OCI-M2 (cell line): ENCODE measurements around the gene LPCAT1.
"Not testable (repeated sequence)": the region's sequence is repeated elsewhere in the genome, so short reads cannot be mapped to it uniquely, and the experiment has no call there.

Experiments
- DNase-seq: peaks from one replicate; lab custom pipeline; 2025; ENCODE audit not compliant: unreplicated experiment; lab: John Stamatoyannopoulos, UW

Gene LPCAT1

DNA sequence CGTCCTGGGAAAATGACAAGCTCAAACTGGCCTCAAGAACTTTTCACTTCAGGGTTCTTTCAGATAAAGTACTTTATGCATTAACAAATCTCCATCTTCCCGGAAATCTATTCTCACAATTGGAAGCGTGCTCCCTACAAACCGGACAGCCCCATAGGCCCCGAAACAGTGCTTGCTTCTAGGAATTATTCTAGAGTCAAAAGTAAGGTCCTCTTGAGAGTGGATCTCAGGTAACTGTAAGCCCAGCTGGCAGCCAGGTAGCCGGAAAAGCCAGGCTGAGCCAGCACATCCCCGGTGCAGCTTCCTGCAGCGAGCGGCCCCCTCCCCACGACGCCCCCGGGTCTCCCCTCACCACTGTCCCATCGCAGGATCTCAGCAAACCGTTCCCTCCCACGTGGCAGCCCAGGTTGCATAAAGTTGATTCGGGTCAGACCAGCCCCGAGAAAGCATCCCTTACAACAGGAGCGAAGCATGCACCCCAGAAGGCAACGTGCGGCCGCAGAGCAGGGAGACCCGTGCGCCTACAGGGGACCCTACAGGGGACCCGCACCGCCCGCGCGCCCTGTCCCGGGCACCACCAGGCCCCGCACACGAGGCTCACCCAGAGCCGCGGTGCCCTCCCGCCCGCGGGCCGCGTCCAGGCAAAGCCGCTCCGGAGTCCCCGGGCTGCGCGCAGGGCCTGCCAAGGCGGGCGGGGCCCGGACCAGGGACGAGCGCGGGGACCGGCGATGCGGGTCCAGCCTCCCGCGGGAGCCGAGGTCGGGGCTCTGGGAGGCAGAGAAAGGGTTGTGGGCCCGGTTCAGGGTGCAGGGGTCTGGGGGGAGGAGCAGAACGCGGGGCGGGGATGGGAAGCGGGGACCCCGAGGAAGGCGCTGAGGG, 920 bp downstream of the LPCAT1 start:
- no peak for DNase-seq

- no peak for DNase-seq
Measured at GRCh38 chr5:1521671-1522600, 1.8 kb downstream of the LPCAT1 start.

- DNase-seq: no peak
Measured at GRCh38 chr5:1520791-1521453, 2.8 kb downstream of the LPCAT1 start.

DNA sequence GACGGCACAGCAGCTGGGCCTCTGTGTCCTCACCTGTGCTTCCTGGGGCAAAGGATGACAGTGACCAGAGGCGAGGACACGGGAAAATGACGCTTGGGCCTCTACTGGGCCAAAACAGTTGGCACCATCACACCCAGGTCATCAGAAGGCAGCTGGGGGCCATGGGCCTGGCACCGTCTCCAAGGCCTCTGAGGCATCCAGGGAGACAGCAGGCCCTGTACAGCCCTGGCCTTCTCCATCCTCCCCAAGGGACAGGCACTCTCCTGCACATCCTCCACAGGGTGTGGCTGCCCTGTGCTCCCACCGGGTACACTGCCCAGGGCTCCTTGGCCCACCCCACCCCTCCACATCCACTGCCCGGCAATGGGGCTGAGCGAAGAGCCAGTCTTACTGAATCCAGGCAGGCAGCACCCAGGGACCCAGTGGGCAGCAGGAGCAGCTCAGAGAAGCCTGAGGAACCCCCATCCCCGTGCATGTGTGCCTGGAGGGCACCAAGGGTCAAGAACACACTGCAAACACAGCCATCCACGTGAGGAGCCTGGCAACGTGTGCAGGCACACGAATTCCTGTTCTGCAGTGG, 4.0 kb downstream of the LPCAT1 start:
- DNase-seq: no peak

DNA sequence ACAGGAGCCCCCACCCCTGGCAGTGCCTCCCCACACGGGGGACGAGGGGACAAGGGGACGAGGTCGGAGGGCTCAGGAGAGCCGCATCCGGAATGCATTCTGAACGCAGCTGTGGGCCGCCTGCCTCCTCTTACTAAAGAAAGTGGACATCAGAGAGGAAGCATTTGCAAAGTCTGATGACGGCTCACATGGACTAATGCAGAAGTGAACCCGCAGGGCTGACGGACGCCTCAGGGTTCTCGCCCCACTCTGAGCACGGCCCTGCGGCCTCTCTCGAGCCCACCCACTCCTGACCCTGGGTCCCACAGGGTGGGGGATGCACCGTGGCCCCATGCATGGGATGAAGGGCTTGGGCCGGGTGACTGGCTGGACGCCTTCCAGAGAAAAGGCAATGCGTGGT, 5.9 kb downstream of the LPCAT1 start:
- DNase-seq: no peak

DNA sequence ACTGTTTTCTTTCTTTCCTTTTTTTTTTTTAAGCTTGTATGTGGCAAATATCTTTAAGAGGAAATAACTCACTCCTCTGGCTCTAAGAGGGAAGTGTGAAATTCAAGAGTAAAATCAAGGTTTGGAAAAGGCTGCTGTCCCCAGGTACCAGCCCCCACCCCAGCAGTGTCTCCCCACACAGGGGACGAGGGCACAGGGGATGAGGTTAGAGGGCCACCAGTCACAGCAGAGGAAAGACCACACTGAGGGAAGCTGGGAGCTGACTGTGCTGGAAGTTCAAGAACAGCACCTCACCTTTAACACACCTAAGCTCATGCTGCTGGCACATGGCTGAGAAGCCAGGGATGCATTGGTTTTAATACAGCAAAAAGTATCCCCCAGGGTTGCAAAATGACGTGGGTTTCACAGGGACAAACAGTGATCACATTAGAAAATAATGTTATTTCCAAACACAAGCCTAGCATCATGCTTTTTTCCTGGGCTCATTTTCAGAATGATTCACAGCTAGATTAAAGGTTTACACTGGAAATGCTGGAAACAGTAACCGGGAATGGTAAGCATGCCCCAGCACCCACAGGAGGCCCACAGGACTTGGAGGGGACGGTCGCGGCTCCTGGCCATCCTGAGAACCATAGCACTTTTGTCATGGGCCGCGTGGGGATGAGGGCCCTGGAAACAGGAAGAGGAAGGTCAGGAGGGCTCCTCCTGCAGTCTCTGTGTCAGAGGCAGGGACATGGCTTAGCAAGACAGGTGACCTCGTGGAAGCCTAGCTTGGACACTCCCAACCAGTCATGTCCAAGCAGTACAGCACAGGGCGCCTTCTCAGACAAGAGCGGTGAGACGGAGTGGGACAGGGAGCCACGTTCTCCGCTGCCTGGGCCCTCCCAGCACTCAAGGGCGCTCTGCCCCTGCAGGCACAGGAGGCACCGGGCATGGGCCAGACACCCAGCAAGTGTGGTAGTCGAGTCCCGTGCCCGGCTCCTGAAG, 6.9 kb downstream of the LPCAT1 start:
- no peak for DNase-seq

GRCh38 chr5:1515921-1516571, 7.7 kb downstream of the LPCAT1 start:
- no peak for DNase-seq

DNA sequence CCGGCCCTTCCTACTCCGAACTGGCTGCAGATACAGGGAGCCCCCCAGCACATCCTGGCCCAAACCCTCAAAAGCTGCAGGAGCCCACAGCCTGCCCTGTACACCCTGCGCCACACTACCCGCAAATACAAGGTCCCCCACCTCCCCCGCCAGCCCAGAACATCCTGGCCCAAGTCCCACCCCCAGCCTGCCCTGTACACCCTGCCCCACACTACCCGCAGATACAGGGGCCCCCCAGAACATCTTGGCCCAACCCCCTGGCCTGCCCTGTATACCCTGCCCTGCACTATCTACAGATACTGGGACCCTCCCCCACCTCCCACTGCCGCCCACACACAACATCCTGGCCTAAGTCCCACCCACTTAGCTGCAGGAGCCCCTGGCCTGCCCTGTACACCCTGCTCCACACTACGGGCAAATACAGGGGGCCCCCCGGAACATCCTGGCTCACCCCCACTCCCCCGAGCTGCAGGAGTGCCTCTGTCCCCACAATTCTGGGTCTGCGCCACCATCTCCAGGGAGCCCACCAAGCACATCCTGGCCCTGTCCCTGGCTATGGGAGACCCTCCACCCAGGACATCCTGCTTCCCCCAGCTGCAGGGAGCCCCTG, 8.3 kb downstream of the LPCAT1 start:
- DNase-seq: no peak

DNA sequence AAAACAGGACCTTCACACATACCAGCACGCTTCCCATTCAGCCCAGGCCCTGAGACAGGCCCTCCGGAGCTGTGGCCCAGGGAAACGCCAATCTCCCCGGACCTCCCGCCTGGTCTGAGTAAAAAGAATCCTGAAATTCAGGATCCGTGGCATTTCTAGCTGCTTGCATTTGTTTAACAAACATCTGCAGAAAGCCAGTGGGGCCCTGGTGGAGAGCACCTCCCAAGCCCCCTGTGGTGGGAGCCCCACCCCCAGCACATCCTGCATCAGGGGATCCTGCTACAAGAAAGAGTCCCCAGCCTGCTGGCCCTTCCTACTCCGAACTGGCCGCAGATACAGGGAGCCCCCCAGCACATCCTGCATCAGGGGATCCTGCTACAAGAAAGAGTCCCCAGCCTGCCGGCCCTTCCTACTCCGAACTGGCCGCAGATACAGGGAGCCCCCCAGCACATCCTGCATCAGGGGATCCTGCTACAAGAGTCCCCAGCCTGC, 8.9 kb downstream of the LPCAT1 start:
- not testable (repeated sequence) for DNase-seq

- DNase-seq: no peak
Measured at GRCh38 chr5:1514027-1514818, 9.5 kb downstream of the LPCAT1 start.

DNA sequence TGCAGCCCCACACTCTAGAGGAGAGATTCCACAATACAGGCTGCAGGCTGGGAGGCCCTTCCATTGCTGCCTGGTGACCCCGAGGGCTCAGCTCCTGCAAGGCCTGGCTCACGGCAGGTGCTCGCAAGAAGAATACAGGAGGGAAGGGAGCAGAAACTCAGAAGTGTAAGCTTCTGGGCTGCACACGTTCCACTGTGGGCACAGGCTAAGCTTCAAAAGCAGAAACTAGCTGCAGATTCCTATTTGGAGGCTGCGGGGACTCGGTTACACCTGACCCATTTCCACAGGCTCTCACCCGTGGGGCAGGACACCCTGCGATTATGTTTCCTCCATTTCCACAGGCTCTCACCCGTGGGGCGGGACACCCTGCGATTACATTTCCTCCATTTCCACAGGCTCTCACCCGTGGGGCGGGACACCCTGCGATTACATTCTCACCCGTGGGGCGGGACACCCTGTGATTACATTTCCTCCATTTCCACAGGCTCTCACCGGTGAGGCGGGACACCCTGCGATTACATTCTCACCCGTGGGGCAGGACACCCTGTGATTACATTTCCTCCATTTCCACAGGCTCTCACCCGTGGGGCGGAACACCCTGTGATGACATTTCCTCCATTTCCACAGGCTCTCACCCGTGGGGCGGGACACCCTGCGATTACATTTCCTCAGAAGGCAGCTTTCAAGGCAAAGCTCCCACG, 10.3 kb downstream of the LPCAT1 start:
- DNase-seq: no peak

DNA sequence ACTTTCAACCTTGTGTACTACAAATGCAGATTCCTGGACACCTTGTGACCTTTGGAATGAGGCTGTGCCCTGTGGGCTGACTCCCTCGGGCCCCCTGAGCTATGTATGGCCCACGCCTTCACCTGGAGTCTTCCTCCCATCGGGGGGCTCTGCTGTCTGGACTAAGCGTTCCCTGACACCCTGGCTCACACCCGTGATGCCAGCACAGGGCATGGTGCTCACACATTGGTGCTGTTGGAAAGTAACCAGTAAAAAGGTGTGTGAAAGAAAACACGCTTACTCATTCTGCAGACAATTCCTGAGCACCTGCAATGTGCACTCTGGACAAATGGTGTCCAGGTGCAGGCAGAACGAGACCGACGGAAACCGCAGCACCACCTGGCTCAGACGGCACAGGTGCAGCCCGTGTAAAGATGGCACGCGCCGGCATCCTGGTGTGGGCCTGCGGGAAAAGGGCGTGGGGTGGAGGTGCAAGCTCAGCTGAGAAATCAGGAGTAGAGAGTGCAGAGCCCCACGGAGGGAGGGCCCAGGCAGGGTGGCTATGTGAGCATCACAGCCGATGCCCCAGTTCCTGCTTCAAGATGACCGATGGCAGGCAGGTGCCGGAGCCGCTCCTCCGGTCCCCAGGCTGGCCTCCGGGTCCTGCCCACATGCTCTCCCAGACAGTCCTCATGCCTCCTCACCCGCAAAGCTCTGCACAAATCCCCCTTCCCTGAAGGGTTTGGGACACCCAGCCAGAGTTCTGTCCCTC, 11.0 kb downstream of the LPCAT1 start:
- DNase-seq: no peak

GRCh38 chr5:1511651-1512540, 11.9 kb downstream of the LPCAT1 start:
- DNase-seq: no peak

DNA sequence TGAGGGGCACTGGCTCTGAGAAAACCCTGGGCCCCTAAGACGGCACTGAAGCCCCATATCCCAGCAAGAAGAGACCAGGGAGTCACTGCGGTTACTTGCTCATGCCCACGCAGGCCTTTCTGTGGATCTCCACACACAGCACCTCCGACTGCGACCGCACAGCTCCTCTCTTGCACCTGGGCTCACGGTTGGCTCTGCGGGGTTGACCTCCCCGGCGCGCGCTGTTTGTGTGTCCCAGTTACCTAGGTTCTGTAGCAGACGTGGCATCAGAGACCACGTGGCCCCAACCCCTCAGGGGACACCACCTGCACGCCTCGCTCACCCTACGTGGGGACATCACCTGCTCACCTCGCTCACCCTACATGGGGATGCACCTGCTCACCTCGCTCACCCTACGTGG, 12.7 kb downstream of the LPCAT1 start:
- DNase-seq: no peak

DNA sequence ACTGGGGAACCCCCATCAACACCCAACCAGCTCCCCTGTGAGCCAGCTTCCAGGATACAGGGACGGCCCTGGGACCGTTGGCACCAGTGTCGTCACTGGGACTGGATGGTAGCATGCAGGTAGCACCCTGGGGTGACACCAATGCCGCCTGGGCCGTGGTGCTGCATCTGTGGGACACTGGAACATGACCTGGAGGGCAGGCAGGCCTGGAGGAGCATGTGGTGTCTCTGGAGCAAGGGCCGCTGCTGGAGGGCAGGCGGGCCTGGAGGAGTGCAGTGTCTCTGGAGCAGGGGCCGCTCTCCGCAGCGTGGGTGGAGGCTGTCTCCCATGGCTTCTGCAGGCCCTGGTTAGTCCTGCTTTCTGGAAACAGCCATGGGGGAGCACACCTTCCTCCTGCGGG, 13.1 kb downstream of the LPCAT1 start:
- DNase-seq: no peak

- DNase-seq: no peak
Measured at GRCh38 chr5:1510151-1510561, 13.6 kb downstream of the LPCAT1 start.
